Naive thymus-derived CD4-positive, alpha-beta T cell (primary cell): ENCODE measurements around the gene HOXD4. TPM values are rescaled to one million over a fixed set of nuclear protein-coding genes. Genes with fewer than 3 reads are reported as not detected.

ENCODE experiments used
- microRNA-seq: library from miRNA; unstranded; fragments of <30 nt; microRNA quantifications from one replicate; pipeline ENCODE4 v1.2.0, GENCODE V29; 2022; ENCODE audit warnings: borderline microRNAs expressed
- polyA plus RNA-seq, 2 donors: library from polyadenylated mRNA; unstranded; fragments of 300-500 nt; fragmentation: Illumina TruSeq; gene quantifications; one replicate each; pipeline ENCODE4 v1.2.3, GENCODE V29; 2021
- total RNA-seq, 6 experiments: library from RNA in 5 of 6; stranded (reverse) in 5 of 6; gene quantifications; 1 replicate in 5 of 6; 2 replicates in 1 of 6; pipeline ENCODE4 v1.2.3 and lab custom pipeline; 2021 to 2026

Gene HOXD4
- total and polyA plus RNA-seq, 7 experiments from 2014 or later = not detected

Small RNAs within 50 kb of the gene (microRNA-seq; reads per million reads assigned to microRNA genes)
- gene MIR10B = 4.7 reads per million

Other genes with a start within 250 kb of the HOXD4 start
- 10 to 100 TPM; 19.4 to 36.8 (median 24.0) TPM for gene LNPK, start 149.3 kb upstream of the HOXD4 start, total RNA-seq
- gene LNPK, start 149.3 kb upstream of the HOXD4 start, polyA plus RNA-seq = 10 to 100 TPM; 13.7 to 14.8 TPM
- not detected for gene EVX2, start 67.6 kb upstream of the HOXD4 start, total RNA-seq
- gene EVX2, start 67.6 kb upstream of the HOXD4 start, polyA plus RNA-seq = not detected
- gene HOXD13, start 58.8 kb upstream of the HOXD4 start, total RNA-seq = not detected
- gene HOXD13, start 58.8 kb upstream of the HOXD4 start, polyA plus RNA-seq = not detected
- not detected for gene HOXD12, start 51.8 kb upstream of the HOXD4 start, total RNA-seq
- not detected for gene HOXD12, start 51.8 kb upstream of the HOXD4 start, polyA plus RNA-seq
- not detected for gene HOXD11, start 44.3 kb upstream of the HOXD4 start, total RNA-seq
- not detected for gene HOXD11, start 44.3 kb upstream of the HOXD4 start, polyA plus RNA-seq
- not detected for gene HOXD10, start 34.8 kb upstream of the HOXD4 start, total RNA-seq
- not detected for gene HOXD10, start 34.8 kb upstream of the HOXD4 start, polyA plus RNA-seq
- gene HOXD9, start 28.8 kb upstream of the HOXD4 start, total RNA-seq = not detected
- gene HOXD9, start 28.8 kb upstream of the HOXD4 start, polyA plus RNA-seq = not detected
- gene HOXD8, start 21.8 kb upstream of the HOXD4 start, total RNA-seq = not detected
- gene HOXD8, start 21.8 kb upstream of the HOXD4 start, polyA plus RNA-seq = not detected
- not detected for gene HOXD3, start 5.8 kb downstream of the HOXD4 start, total RNA-seq
- not detected for gene HOXD3, start 5.8 kb downstream of the HOXD4 start, polyA plus RNA-seq
- gene HOXD1, start 37.1 kb downstream of the HOXD4 start, total RNA-seq = not detected
- not detected for gene HOXD1, start 37.1 kb downstream of the HOXD4 start, polyA plus RNA-seq
- gene MTX2, start 117.9 kb downstream of the HOXD4 start, total RNA-seq = 10 to 100 TPM in 1 of 5 experiments, 1 to 10 TPM in 4; 6.6 to 14.3 (median 9.3) TPM
- 10 to 100 TPM; 17.8 to 19.5 TPM for gene MTX2, start 117.9 kb downstream of the HOXD4 start, polyA plus RNA-seq